PC-9 (cell line): ENCODE results near the gene DYRK2. TPM values are rescaled to one million over a fixed set of nuclear protein-coding genes. Genes with fewer than 3 reads are reported as not detected.

Experiments used
- BruUV-seq: library from RNA; stranded (reverse); fragments of 400-500 nt; replicated peaks from 2 replicates; lab custom pipeline; 2021; lab: Mats Ljungman, UMichigan
- CTCF ChIA-PET: fragments of 300-600 bp; sonication (Branson Sonifier 250); formaldehyde crosslinking; loops from one replicate; lab custom pipeline; 2022; ENCODE audit warnings: antibody characterized with exemption; lab: Charles Lee
- POLR2A ChIA-PET: fragments of 300-600 bp; sonication (Branson Sonifier 250); formaldehyde crosslinking; loops from one replicate; lab custom pipeline; 2022; ENCODE audit warnings: antibody characterized with exemption; ENCODE audit not compliant: unreplicated experiment; lab: Charles Lee
- DNase-seq, 2 experiments: peaks; one replicate each; pipeline versions ENCODE4 v3.0.0 to v3.0.0-alpha.2; 2015 to 2022; ENCODE audit warnings: mixed read lengths in 1 of 2
- H2AFZ ChIP-seq: fragments of 200-600 bp; sonication (generic); 2 replicates; pipeline ENCODE4 v1.8.1; 2017; ENCODE audit warnings: antibody characterized with exemption
- H3F3A ChIP-seq: fragments of 200-600 bp; sonication (generic); 2 replicates; pipeline ENCODE4 v1.8.1; 2017; ENCODE audit warnings: antibody characterized with exemption, mild to moderate bottlenecking, low read depth; ENCODE audit not compliant: insufficient read depth
- H3K27ac ChIP-seq: fragments of 200-600 bp; sonication (generic); 2 replicates; pipeline ENCODE4 v1.6.1; 2016; ENCODE audit warnings: mixed run types
- H3K27me3 ChIP-seq: fragments of 200-600 bp; sonication (generic); 2 replicates; pipeline ENCODE4 v1.6.1; 2016; ENCODE audit warnings: low read depth, mixed run types; ENCODE audit not compliant: insufficient read depth
- H3K36me3 ChIP-seq: fragments of 200-600 bp; sonication (generic); 2 replicates; pipeline ENCODE4 v1.6.1; 2016; ENCODE audit warnings: low read depth, mixed run types
- H3K4me1 ChIP-seq: fragments of 200-600 bp; sonication (generic); replicated peaks from 2 replicates; pipeline ENCODE4 v1.6.1; 2016; ENCODE audit warnings: mixed run types; ENCODE audit not compliant: insufficient read depth
- H3K4me2 ChIP-seq: fragments of 200-600 bp; sonication (generic); 2 replicates; pipeline ENCODE4 v1.6.1; 2017; ENCODE audit warnings: mixed run types
- H3K4me3 ChIP-seq: fragments of 200-600 bp; sonication (generic); 2 replicates; pipeline ENCODE4 v1.6.1; 2016; ENCODE audit warnings: mixed run types
- H3K79me2 ChIP-seq: fragments of 200-600 bp; sonication (generic); 2 replicates; pipeline ENCODE4 v1.6.1; 2017; ENCODE audit warnings: low read depth, mixed run types
- H3K9me2 ChIP-seq: fragments of 200-600 bp; sonication (generic); 2 replicates; pipeline ENCODE4 v1.8.1; 2017; ENCODE audit warnings: mild to moderate bottlenecking; ENCODE audit not compliant: insufficient read depth
- H3K9me3 ChIP-seq: fragments of 200-600 bp; sonication (generic); 2 replicates; pipeline ENCODE4 v1.8.1; 2016; ENCODE audit warnings: low read depth; ENCODE audit not compliant: insufficient read depth
- H4K20me1 ChIP-seq: fragments of 200-600 bp; sonication (generic); 2 replicates; pipeline ENCODE4 v1.8.1; 2017; ENCODE audit not compliant: insufficient read depth
- CTCF ChIP-seq: fragments of 200-600 bp; sonication (generic); conservative IDR thresholded peaks from 2 replicates; pipeline ENCODE4 v1.6.1; 2017; ENCODE audit warnings: mixed run types, antibody characterized with exemption, mild to moderate bottlenecking, moderate library complexity
- EZH2 ChIP-seq: fragments of 200-600 bp; sonication (generic); IDR thresholded peaks from 2 replicates; pipeline ENCODE4 v1.8.0; 2017; ENCODE audit warnings: antibody characterized with exemption, low read depth
- intact Hi-C: fragments of 100-400 bp; cut with micrococcal nuclease; formaldehyde crosslinking; loops from one replicate; pipeline ENCODE4 v1.10.0; 2022; ENCODE audit not compliant: unreplicated experiment
- total RNA-seq: library from RNA; stranded (reverse); gene quantifications from 2 replicates; pipeline ENCODE4 v1.2.3, GENCODE V29; 2021

Gene DYRK2
- total RNA-seq, 1 experiment from 2014 or later, result 42.9 TPM

GRCh38 chr12:67645601-67646000 lies 2.9 kb upstream of the DYRK2 start:
- CTCF ChIA-PET, result interaction anchor here (0.6 kb wide), 1 partner anchor 26 kb away, joined by 3 read pairs; no protein-coding TSS in a partner anchor
- H3K27ac ChIP-seq, result peak overlapping the region; percentile 64

GRCh38 chr12:67646775-67647174 lies 1.8 kb upstream of the DYRK2 start:
- intact Hi-C loops, result loop anchor here (1.0 to 5.0 kb wide), 5 partner anchors 54 to 374 kb away; no protein-coding TSS in a partner anchor
- ChIA-PET CTCF (no interaction called here), POLR2A (interaction anchor here (0.7 kb wide), 1 partner anchor 169 kb away, joined by 4 read pairs; no protein-coding TSS in a partner anchor)
- no peaks in the 10 kb centered on the region for H3K9me3 ChIP-seq
- H3K4me2 ChIP-seq, result peak overlapping the region; percentile 99; the same call in 1 of the 2 replicates
- H3K4me1 ChIP-seq, result peaks cover 41% of the 10 kb centered on the region
- H3K36me3 ChIP-seq, result peaks cover 8% of the 10 kb centered on the region; the same call in 1 of the 2 replicates
- H3K9me2 ChIP-seq, result no peaks in the 10 kb centered on the region
- peaks cover 32% of the 10 kb centered on the region for H3K79me2 ChIP-seq
- peak overlapping the region; percentile 89; the same call in 1 of the 2 replicates for H3K4me3 ChIP-seq
- no TSS peak for BruUV-seq
- H3K27me3 ChIP-seq, result no peaks in the 10 kb centered on the region
- H3F3A ChIP-seq, result peaks cover 31% of the 10 kb centered on the region
- no peak for TF ChIP-seq EZH2
- TF ChIP-seq CTCF, result no peak
- peak overlapping the region; percentile 98 for H3K27ac ChIP-seq
- H4K20me1 ChIP-seq, result peaks cover 13% of the 10 kb centered on the region
- no peak for DNase-seq
- H2AFZ ChIP-seq, result no peak overlapping the region

More at GRCh38 chr12:67645601-67646000, 2.9 kb upstream of the DYRK2 start:
- Histone ChIP-seq H4K20me1 (0 out of 2 replicates have a peak, but pooled peaks cover under 1% of the 10 kb centered on the region), H3K79me2 (peaks cover 20% of the 10 kb centered on the region), H3K4me1 (peaks cover 33% of the 10 kb centered on the region), H3K36me3 (no peaks in the 10 kb centered on the region), H3K27me3 (no peaks in the 10 kb centered on the region), H3K9me3 (no peaks in the 10 kb centered on the region), H3K4me3 (no peak overlapping the region), H3K4me2 (no peak overlapping the region), H3K9me2 (no peaks in the 10 kb centered on the region), H3F3A (peaks cover 31% of the 10 kb centered on the region), H2AFZ (peak overlapping the region; percentile 24; the same call in 1 of the 2 replicates)
- POLR2A ChIA-PET, result interaction anchor here (0.8 kb wide), 1 partner anchor 162 kb away, joined by 10 read pairs; no protein-coding TSS in a partner anchor
- peak in 1 of 2 experiments; percentile 57 for DNase-seq
- TF ChIP-seq EZH2 (no peak), CTCF (no peak)
- BruUV-seq, result no TSS peak
- intact Hi-C loops, result loop anchor here (5.0 kb wide), 3 partner anchors 53 to 373 kb away; no protein-coding TSS in a partner anchor

- Histone ChIP-seq H3K36me3 (peaks cover 9% of the 10 kb centered on the region; the same call in 1 of the 2 replicates), H3K27me3 (no peaks in the 10 kb centered on the region), H3K9me3 (no peaks in the 10 kb centered on the region), H3K9me2 (no peaks in the 10 kb centered on the region), H2AFZ (peak overlapping the region; percentile 36; the same call in 1 of the 2 replicates), H3F3A (peaks cover 31% of the 10 kb centered on the region), H3K4me2 (peak overlapping the region; percentile 99), H4K20me1 (peaks cover 16% of the 10 kb centered on the region), H3K79me2 (peaks cover 37% of the 10 kb centered on the region), H3K27ac (peak overlapping the region; percentile 98), H3K4me1 (peaks cover 47% of the 10 kb centered on the region), H3K4me3 (peak overlapping the region; percentile 89; the same call in 1 of the 2 replicates)
- intact Hi-C loops, result loop anchor here (1.0 to 5.0 kb wide), 5 partner anchors 55 to 375 kb away; no protein-coding TSS in a partner anchor
- TF ChIP-seq EZH2 (no peak), CTCF (no peak)
- POLR2A ChIA-PET, result interaction anchor here (0.7 to 1.5 kb wide), 2 partner anchors 128 to 293 kb away, joined by 3 to 10 read pairs; no protein-coding TSS in a partner anchor
- CTCF ChIA-PET, result interaction anchor here (1.3 kb wide), 2 partner anchors 163 to 294 kb away, joined by 3 to 5 read pairs; no protein-coding TSS in a partner anchor
- TSS peak; percentile 88 for BruUV-seq
- DNase-seq, result no peak
These were observed 1.3 kb upstream of the DYRK2 start for GRCh38 chr12:67647181-67647798.
